B cell (primary cell): Measurements from ENCODE around the gene EYA3. TPM values are rescaled to one million over a fixed set of nuclear protein-coding genes. Genes with fewer than 3 reads are reported as not detected.

Experiments
- ATAC-seq: fragments of 200-7000 bp; cut with Tn5 transposase; one replicate; pipeline ENCODE4 v1.10.0; 2021; ENCODE audit warnings: low read depth, mild to moderate bottlenecking, moderate number of reproducible peaks, moderate library complexity
- CTCF ChIA-PET: fragments of 350-600 bp; sonication (Branson Sonifier 250); formaldehyde crosslinking; loops from one replicate; lab custom pipeline; 2021; ENCODE audit warnings: antibody characterized with exemption, inconsistent platforms; lab: Charles Lee
- POLR2A ChIA-PET: fragments of 350-600 bp; sonication (Branson Sonifier 250); formaldehyde crosslinking; loops from one replicate; lab custom pipeline; 2021; ENCODE audit warnings: antibody characterized with exemption; lab: Charles Lee
- DNase-seq: peaks from one replicate; pipeline ENCODE4 v3.0.0; 2013
- H2AFZ ChIP-seq: 2 replicates; pipeline ENCODE4 v1.6.1; 2012; ENCODE audit warnings: mild to moderate bottlenecking, low read depth, low read length; ENCODE audit not compliant: insufficient read depth, poor library complexity, severe bottlenecking
- H3K27ac ChIP-seq, 2 donors: 1 replicate in 1 of 2; 2 replicates in 1 of 2; pipeline ENCODE4 v1.5.1; 2012 to 2013; ENCODE audit warnings: low read length in 2 of 2, mild to moderate bottlenecking in 2 of 2, moderate library complexity in 1 of 2
- H3K27me3 ChIP-seq, 4 experiments: fragments of 200-600 bp in 1 of 4; sonication (generic) in 1 of 4; replicated peaks in 1 of 4; 1 replicate in 2 of 4; 2 replicates in 2 of 4; pipeline versions ENCODE4 v1.6.1 to v1.7.0; 2013 to 2016; ENCODE audit warnings: low read length in 3 of 4, mild to moderate bottlenecking in 2 of 4, mixed read lengths in 1 of 4, moderate library complexity in 1 of 4; ENCODE audit not compliant: insufficient read depth in 4 of 4, control insufficient read depth in 3 of 4; ENCODE audit errors: control extremely low read depth in 1 of 4
- H3K36me3 ChIP-seq, 2 experiments: replicated peaks in 1 of 2; 1 replicate in 1 of 2; 2 replicates in 1 of 2; pipeline versions ENCODE4 v1.6.1 to v1.7.1; 2013; ENCODE audit warnings: low read length in 1 of 2; ENCODE audit not compliant: insufficient read depth in 2 of 2, control insufficient read depth in 1 of 2; ENCODE audit errors: control extremely low read depth in 1 of 2, extremely low read depth in 1 of 2
- H3K4me1 ChIP-seq, 2 donors: fragments of 200-600 bp in 1 of 2; sonication (generic) in 1 of 2; 1 replicate in 1 of 2; 2 replicates in 1 of 2; pipeline versions ENCODE4 v1.5.1 to v1.6.1; 2013 to 2017; ENCODE audit warnings: low read length in 2 of 2; ENCODE audit not compliant: control insufficient read depth in 2 of 2, insufficient read depth in 2 of 2
- H3K4me2 ChIP-seq: replicated peaks from 2 replicates; pipeline ENCODE3; 2012; ENCODE audit warnings: mild to moderate bottlenecking, low read depth, low read length; ENCODE audit not compliant: poor library complexity, severe bottlenecking
- H3K4me3 ChIP-seq, 5 experiments: fragments of 200-600 bp in 1 of 5; sonication (generic) in 1 of 5; 1 replicate in 3 of 5; 2 replicates in 2 of 5; pipeline versions ENCODE4 v1.5.1 to v1.7.0; 2011 to 2016; ENCODE audit warnings: low read length in 4 of 5, mild to moderate bottlenecking in 4 of 5, low read depth in 2 of 5, control low read depth in 1 of 5, moderate library complexity in 1 of 5; ENCODE audit not compliant: insufficient read depth in 1 of 5; ENCODE audit errors: control extremely low read depth in 1 of 5, extremely low read depth in 1 of 5
- H3K79me2 ChIP-seq: fragments of 200-600 bp; sonication (generic); one replicate; pipeline ENCODE4 v1.6.0; 2016; ENCODE audit warnings: low read length; ENCODE audit not compliant: control insufficient read depth, insufficient read depth
- H3K9ac ChIP-seq: fragments of 200-600 bp; sonication (generic); 2 replicates; pipeline ENCODE4 v1.6.1; 2017; ENCODE audit warnings: mild to moderate bottlenecking, low read length, moderate library complexity
- H3K9me3 ChIP-seq, 3 donors: one replicate each; pipeline versions ENCODE4 v1.6.1 to v1.7.1; 2013; ENCODE audit warnings: low read length in 2 of 3; ENCODE audit not compliant: control insufficient read depth in 2 of 3, insufficient read depth in 1 of 3; ENCODE audit errors: control extremely low read depth in 1 of 3
- H4K20me1 ChIP-seq: 2 replicates; pipeline ENCODE4 v1.6.0; 2012; ENCODE audit warnings: mild to moderate bottlenecking, low read length; ENCODE audit not compliant: insufficient read depth, control insufficient read depth, poor library complexity, severe bottlenecking
- H3K27ac Mint-ChIP-seq: one replicate; pipeline ENCODE4 v1.8.0; 2021; ENCODE audit warnings: mixed read lengths
- H3K27me3 Mint-ChIP-seq: one replicate; pipeline ENCODE4 v1.8.0; 2021; ENCODE audit warnings: mixed read lengths
- H3K4me1 Mint-ChIP-seq: one replicate; pipeline ENCODE4 v1.8.0; 2021; ENCODE audit warnings: mixed read lengths
- H3K4me3 Mint-ChIP-seq: one replicate; pipeline ENCODE4 v1.8.0; 2021; ENCODE audit warnings: mixed read lengths
- H3K9me3 Mint-ChIP-seq: one replicate; pipeline ENCODE4 v1.8.0; 2022; ENCODE audit warnings: mixed read lengths; ENCODE audit not compliant: insufficient read depth
- CTCF ChIP-seq: fragments of 200-600 bp; IDR thresholded peaks from one replicate; pipeline ENCODE4 v1.8.0; 2022; ENCODE audit warnings: antibody characterized with exemption, mild to moderate bottlenecking
- EZH2 ChIP-seq: IDR thresholded peaks from 2 replicates; pipeline ENCODE4 v1.6.1; 2012; ENCODE audit warnings: borderline replicate concordance, low read depth, mild to moderate bottlenecking, moderate library complexity, low read length; ENCODE audit not compliant: insufficient read depth, poor library complexity, severe bottlenecking
- WGBS: methylation state at CpG from one replicate; pipeline ENCODE4 v1.1.5; 2013; ENCODE audit warnings: missing lambda C conversion rate; ENCODE audit not compliant: insufficient coverage; 5-methylcytosine and 5-hydroxymethylcytosine counted together
- intact Hi-C: fragments of 100-400 bp; cut with micrococcal nuclease; formaldehyde crosslinking; loops from one replicate; pipeline ENCODE4 v1.10.0; 2022
- polyA plus RNA-seq: library from polyadenylated mRNA; depleted of rRNA; stranded (reverse); fragments of >200 nt; gene quantifications from 2 replicates; pipeline ENCODE4 v1.2.3, GENCODE V29; 2012
- total RNA-seq, 2 donors: library from RNA; stranded (reverse); fragments of 120-200 nt in 1 of 2; gene quantifications; 1 replicate in 1 of 2; 2 replicates in 1 of 2; pipeline versions ENCODE4 v1.2.3 to v1.2.4, GENCODE V29; 2013 to 2022

The EYA3 gene
- total and polyA plus RNA-seq, 2 donors (not counting 1 experiment from before 2014, with no cell fraction given): 14.1 to 31.3 TPM

DNA sequence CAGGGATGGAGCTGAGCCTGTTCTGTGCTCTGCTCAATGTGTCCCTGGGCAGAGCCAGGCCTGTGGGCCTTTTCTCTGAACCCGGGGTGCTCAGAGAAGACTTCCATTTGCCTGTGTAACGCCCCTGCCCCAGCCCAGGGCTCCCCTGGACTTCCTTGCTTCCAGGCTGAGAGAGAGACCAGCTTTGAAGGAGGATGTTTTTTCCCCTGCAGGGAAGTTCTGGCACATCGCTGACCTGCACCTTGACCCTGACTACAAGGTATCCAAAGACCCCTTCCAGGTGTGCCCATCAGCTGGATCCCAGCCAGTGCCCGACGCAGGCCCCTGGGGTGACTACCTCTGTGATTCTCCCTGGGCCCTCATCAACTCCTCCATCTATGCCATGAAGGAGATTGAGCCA lies 143.4 kb downstream of the EYA3 start:
- Histone ChIP-seq H3K27me3 (peaks cover 0 to 3% (median 0%) of the 10 kb centered on the region in 4 experiments), H3K4me2 (no peak overlapping the region), H4K20me1 (no peaks in the 10 kb centered on the region), H3K27ac (no peak overlapping the region), H3K9me3 (no peaks in the 10 kb centered on the region), H3K9ac (no peak overlapping the region), H3K36me3 (no peaks in the 10 kb centered on the region), H3K4me1 (peaks cover 0 to 4% of the 10 kb centered on the region in 2 donors), H2AFZ (no peak overlapping the region), H3K4me3 (no peak overlapping the region), H3K79me2 (no peaks in the 10 kb centered on the region)
- peaks cover 4% of the 10 kb centered on the region for H3K4me1 Mint-ChIP-seq
- CTCF ChIA-PET: interaction anchor here (1.2 kb wide), 1 partner anchor 22 kb away, joined by 3 read pairs; no protein-coding TSS in a partner anchor
- ATAC-seq (no peak), DNase-seq (no peak)
- H3K27ac Mint-ChIP-seq: no peak overlapping the region
- intact Hi-C loops: no loop called here
- TF ChIP-seq CTCF (no peak), EZH2 (no peak)
- H3K9me3 Mint-ChIP-seq: no peaks in the 10 kb centered on the region
- 90% methylated on average over 2 of the region's 5 CpGs for WGBS
- H3K4me3 Mint-ChIP-seq: no peak overlapping the region
- no peaks in the 10 kb centered on the region for H3K27me3 Mint-ChIP-seq
- POLR2A ChIA-PET: no interaction called here

DNA sequence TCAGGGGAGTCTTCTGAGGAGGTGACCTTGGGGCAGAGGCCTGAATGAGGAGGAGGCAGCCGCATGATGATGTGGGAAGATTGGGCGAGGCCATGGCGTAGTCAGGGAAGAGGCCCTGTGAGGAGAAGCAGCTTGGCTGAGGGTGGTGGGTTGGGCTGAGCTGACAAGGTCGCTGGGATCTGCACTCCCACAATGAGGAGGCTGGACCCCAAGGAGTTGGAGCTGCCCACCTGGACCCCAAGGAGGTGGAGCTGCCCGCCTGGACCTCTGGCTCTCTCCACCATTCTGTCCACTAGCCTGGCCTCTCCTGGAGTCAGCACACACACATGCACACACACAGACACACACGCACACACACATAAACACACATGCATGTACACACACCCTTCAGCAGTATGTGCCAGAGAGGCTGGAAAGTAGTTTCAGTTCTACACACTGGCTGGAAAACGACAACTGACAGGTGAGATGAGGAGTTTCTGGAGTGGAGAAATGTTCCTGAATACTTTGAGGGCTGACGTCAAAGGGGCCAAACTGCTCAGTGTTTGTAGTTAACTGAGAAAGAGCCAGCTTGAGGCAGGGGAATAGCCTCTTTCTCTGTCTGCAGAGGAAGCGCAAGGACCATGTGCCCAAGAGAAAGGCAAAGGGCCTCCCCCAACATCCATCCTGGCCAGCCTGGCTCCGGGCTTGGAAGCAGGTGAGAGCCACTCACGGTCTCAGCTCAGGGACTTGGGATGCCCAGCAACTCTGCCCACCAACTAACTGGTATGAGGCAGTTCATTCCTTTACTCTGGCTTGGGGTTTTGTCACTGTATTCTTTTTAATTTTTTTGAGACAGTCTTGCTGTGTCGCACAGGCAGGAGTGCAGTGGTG lies 146.5 kb downstream of the EYA3 start:
- H3K4me3 Mint-ChIP-seq: no peak overlapping the region
- no peaks in the 10 kb centered on the region for H3K27me3 Mint-ChIP-seq

More for the DNA sequence above, 146.5 kb downstream of the EYA3 start:
- Histone ChIP-seq H3K27ac (no peak overlapping the region), H3K9me3 (no peaks in the 10 kb centered on the region), H4K20me1 (no peaks in the 10 kb centered on the region), H3K4me1 (peaks cover 0 to 4% of the 10 kb centered on the region in 2 donors), H2AFZ (no peak overlapping the region), H3K36me3 (no peaks in the 10 kb centered on the region), H3K9ac (no peak overlapping the region), H3K4me2 (no peak overlapping the region), H3K4me3 (no peak overlapping the region), H3K27me3 (peaks cover 0 to 3% (median 0%) of the 10 kb centered on the region in 4 experiments), H3K79me2 (no peaks in the 10 kb centered on the region)
- TF ChIP-seq EZH2: no peak
- no peak for TF ChIP-seq CTCF
- ATAC-seq (no peak), DNase-seq (no peak)
- POLR2A ChIA-PET: no interaction called here
- WGBS: 93% methylated on average over 10 of the region's 12 CpGs
- CTCF ChIA-PET: interaction anchor here (1.0 to 4.6 kb wide), 5 partner anchors 31 to 84 kb away, joined by 3 to 22 read pairs (median 6); no protein-coding TSS in a partner anchor
- Mint-ChIP-seq H3K27ac (no peak overlapping the region), H3K4me1 (peaks cover 4% of the 10 kb centered on the region), H3K9me3 (no peaks in the 10 kb centered on the region)
- intact Hi-C loops: no loop called here
